Activated CD8-positive, alpha-beta memory T cell treated with anti-CD3 and anti-CD28 coated beads, Interleukin-2, amount 50 U/mL, for 48 hours (primary cell): ENCODE data around the gene ACADM.
"Not testable (repeated sequence)": the region's sequence is repeated elsewhere in the genome, so short reads cannot be mapped to it uniquely, and the experiment has no call there.

ENCODE experiments used
- DNase-seq: peaks from one replicate; pipeline ENCODE4 v3.0.0-alpha.2; 2020

The ACADM gene

GRCh38 chr1:75742047-75742625 is 17.6 kb downstream of the ACADM start:
- DNase-seq, result no peak

GRCh38 chr1:75745276-75745675 is 20.8 kb downstream of the ACADM start:
- DNase-seq, result no peak

- not testable (repeated sequence) for DNase-seq
Observed at GRCh38 chr1:75757210-75757609, 32.7 kb downstream of the ACADM start.

- not testable (repeated sequence) for DNase-seq
Observed at GRCh38 chr1:75758543-75758942, 34.0 kb downstream of the ACADM start.

GRCh38 chr1:75764057-75764655 is 39.6 kb downstream of the ACADM start:
- no peak for DNase-seq

- no peak for DNase-seq
Observed at GRCh38 chr1:75765697-75766355, 41.3 kb downstream of the ACADM start.

- no peak for DNase-seq
Observed at GRCh38 chr1:75768016-75768415, 43.5 kb downstream of the ACADM start.

GRCh38 chr1:75770761-75771160 is 46.3 kb downstream of the ACADM start:
- no peak for DNase-seq

GRCh38 chr1:75771978-75772377 is 47.5 kb downstream of the ACADM start:
- DNase-seq, result no peak

- DNase-seq, result not testable (repeated sequence)
Observed at GRCh38 chr1:75777812-75778211, 53.3 kb downstream of the ACADM start.

GRCh38 chr1:75778694-75779093 is 54.2 kb downstream of the ACADM start:
- not testable (repeated sequence) for DNase-seq

- DNase-seq, result not testable (repeated sequence)
Observed at GRCh38 chr1:75780183-75780582, 55.7 kb downstream of the ACADM start.

GRCh38 chr1:75783920-75784319 is 59.4 kb downstream of the ACADM start:
- not testable (repeated sequence) for DNase-seq

GRCh38 chr1:75785320-75785982 is 60.9 kb downstream of the ACADM start:
- DNase-seq, result no peak

GRCh38 chr1:75785983-75786853 is 61.7 kb downstream of the ACADM start, which contains the start of gene RABGGTB:
TSS of gene RABGGTB (plus strand) at chr1:75786256. CDS start at chr1:75786272, 16 bp downstream.
- peak; percentile 95 for DNase-seq

GRCh38 chr1:75786901-75787493 is 62.5 kb downstream of the ACADM start:
- no peak for DNase-seq

- DNase-seq, result no peak
Observed at GRCh38 chr1:75787524-75787923, 63.0 kb downstream of the ACADM start.

GRCh38 chr1:75789988-75790387 is 65.5 kb downstream of the ACADM start:
- no peak for DNase-seq

- no peak for DNase-seq
Observed at GRCh38 chr1:75791022-75791421, 66.5 kb downstream of the ACADM start.

- DNase-seq, result no peak
Observed at GRCh38 chr1:75792091-75792490, 67.6 kb downstream of the ACADM start.

GRCh38 chr1:75794382-75794781 is 69.9 kb downstream of the ACADM start:
- DNase-seq, result no peak

- DNase-seq, result peak; percentile 65
Observed at GRCh38 chr1:75795703-75796193, 71.2 kb downstream of the ACADM start.
